Measurements from ENCODE around the gene DDAH1. TPM values are rescaled to one million over a fixed set of nuclear protein-coding genes. Genes with fewer than 3 reads are reported as not detected.

DDAH1 gene
- polyA plus RNA-seq, 1 donor from 2014 or later = 42.7 TPM

GRCh38 chr1:85275701-85276214, 189.2 kb downstream of the DDAH1 start:
- Histone ChIP-seq H3K4me2 (ENCODE audit: low read length) (peak overlapping the region; percentile 99), H3K27ac (ENCODE audit: low read length) (peak overlapping the region; percentile 88), H3K79me2 (replicated peaks; ENCODE audit: insufficient read depth, low read length) (peaks cover 38% of the 10 kb centered on the region)

GRCh38 chr1:85274969-85275453, 189.9 kb downstream of the DDAH1 start:
- H3K79me2 ChIP-seq (replicated peaks; ENCODE audit: insufficient read depth, low read length) = peaks cover 38% of the 10 kb centered on the region
- H3K4me2 ChIP-seq (ENCODE audit: low read length) = peak overlapping the region; percentile 99
- H2AFZ ChIP-seq (ENCODE audit: low read depth, low read length) = no peak overlapping the region
- peak overlapping the region; percentile 92 for H3K9ac ChIP-seq (ENCODE audit: low read length)
- no peaks in the 10 kb centered on the region for H3K36me3 ChIP-seq (ENCODE audit: insufficient read depth, low read length)
- H3K27me3 ChIP-seq (ENCODE audit: insufficient read depth, low read depth, low read length) = no peaks in the 10 kb centered on the region
- TF ChIP-seq, protein P1, sequence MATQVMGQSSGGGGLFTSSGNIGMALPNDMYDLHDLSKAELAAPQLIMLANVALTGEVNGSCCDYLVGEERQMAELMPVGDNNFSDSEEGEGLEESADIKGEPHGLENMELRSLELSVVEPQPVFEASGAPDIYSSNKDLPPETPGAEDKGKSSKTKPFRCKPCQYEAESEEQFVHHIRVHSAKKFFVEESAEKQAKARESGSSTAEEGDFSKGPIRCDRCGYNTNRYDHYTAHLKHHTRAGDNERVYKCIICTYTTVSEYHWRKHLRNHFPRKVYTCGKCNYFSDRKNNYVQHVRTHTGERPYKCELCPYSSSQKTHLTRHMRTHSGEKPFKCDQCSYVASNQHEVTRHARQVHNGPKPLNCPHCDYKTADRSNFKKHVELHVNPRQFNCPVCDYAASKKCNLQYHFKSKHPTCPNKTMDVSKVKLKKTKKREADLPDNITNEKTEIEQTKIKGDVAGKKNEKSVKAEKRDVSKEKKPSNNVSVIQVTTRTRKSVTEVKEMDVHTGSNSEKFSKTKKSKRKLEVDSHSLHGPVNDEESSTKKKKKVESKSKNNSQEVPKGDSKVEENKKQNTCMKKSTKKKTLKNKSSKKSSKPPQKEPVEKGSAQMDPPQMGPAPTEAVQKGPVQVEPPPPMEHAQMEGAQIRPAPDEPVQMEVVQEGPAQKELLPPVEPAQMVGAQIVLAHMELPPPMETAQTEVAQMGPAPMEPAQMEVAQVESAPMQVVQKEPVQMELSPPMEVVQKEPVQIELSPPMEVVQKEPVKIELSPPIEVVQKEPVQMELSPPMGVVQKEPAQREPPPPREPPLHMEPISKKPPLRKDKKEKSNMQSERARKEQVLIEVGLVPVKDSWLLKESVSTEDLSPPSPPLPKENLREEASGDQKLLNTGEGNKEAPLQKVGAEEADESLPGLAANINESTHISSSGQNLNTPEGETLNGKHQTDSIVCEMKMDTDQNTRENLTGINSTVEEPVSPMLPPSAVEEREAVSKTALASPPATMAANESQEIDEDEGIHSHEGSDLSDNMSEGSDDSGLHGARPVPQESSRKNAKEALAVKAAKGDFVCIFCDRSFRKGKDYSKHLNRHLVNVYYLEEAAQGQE (IDR thresholded peaks at IDR 0.05; ENCODE audit: borderline replicate concordance) = no peak
- TF ChIP-seq POLR2AphosphoS5 (IDR thresholded peaks at IDR 0.05) (no peak), SMC3 (conservative IDR thresholded peaks at IDR 0.05; ENCODE audit: poor library complexity) (no peak), MXI1 (conservative IDR thresholded peaks at IDR 0.05; ENCODE audit: poor library complexity, severe bottlenecking) (no peak), EZH2 (IDR thresholded peaks at IDR 0.05; ENCODE audit: borderline replicate concordance, insufficient read depth, low read length, poor library complexity, severe bottlenecking) (no peak)
- H3K9me2 ChIP-seq (ENCODE audit: insufficient read depth, low read length) = no peaks in the 10 kb centered on the region
- H3F3A ChIP-seq (ENCODE audit: insufficient read depth, low read length, poor library complexity, severe bottlenecking) = no peaks in the 10 kb centered on the region
- peak overlapping the region; percentile 99 for H3K4me3 ChIP-seq (ENCODE audit: low read length)
- no peaks in the 10 kb centered on the region for H3K9me3 ChIP-seq (ENCODE audit: low read length)
- H3K27ac ChIP-seq (ENCODE audit: low read length) = no peak overlapping the region
- no peaks in the 10 kb centered on the region for H4K20me1 ChIP-seq (ENCODE audit: insufficient read depth)

More at GRCh38 chr1:85275701-85276214, 189.2 kb downstream of the DDAH1 start:
- Histone ChIP-seq H3K9me2 (ENCODE audit: insufficient read depth, low read length) (no peaks in the 10 kb centered on the region), H3F3A (ENCODE audit: insufficient read depth, low read length, poor library complexity, severe bottlenecking) (no peaks in the 10 kb centered on the region), H4K20me1 (ENCODE audit: insufficient read depth) (no peaks in the 10 kb centered on the region), H3K9me3 (ENCODE audit: low read length) (no peaks in the 10 kb centered on the region), H3K4me3 (ENCODE audit: low read length) (peak overlapping the region; percentile 99), H3K9ac (ENCODE audit: low read length) (peak overlapping the region; percentile 92), H3K36me3 (ENCODE audit: insufficient read depth, low read length) (no peaks in the 10 kb centered on the region), H3K27me3 (ENCODE audit: insufficient read depth, low read depth, low read length) (no peaks in the 10 kb centered on the region), H2AFZ (ENCODE audit: low read depth, low read length) (peak overlapping the region; percentile 91)
- peak; percentile 37 for TF ChIP-seq SMC3 (conservative IDR thresholded peaks at IDR 0.05; ENCODE audit: poor library complexity)
- TF ChIP-seq, protein P1 (IDR thresholded peaks at IDR 0.05; ENCODE audit: borderline replicate concordance) = no peak
- peak; percentile 31 for TF ChIP-seq RAD21 (conservative IDR thresholded peaks at IDR 0.05)
- no peak for TF ChIP-seq POLR2AphosphoS5 (IDR thresholded peaks at IDR 0.05)
- no peak for TF ChIP-seq EP300 (conservative IDR thresholded peaks at IDR 0.05; ENCODE audit: poor library complexity, severe bottlenecking)
- TF ChIP-seq TAF1 (IDR thresholded peaks at IDR 0.05; ENCODE audit: low read depth) = peak; percentile 61

All from neural cell (in vitro differentiated cells).